ENCODE results near the gene RABGAP1L.
A peak's percentile ranks its signal among the peaks of the same experiment; 100 is the strongest.
"Not testable (repeated sequence)": the region's sequence is repeated elsewhere in the genome, so short reads cannot be mapped to it uniquely, and the experiment has no call there.

RABGAP1L gene

GRCh38 chr1:174819596-174819995 is 660.3 kb downstream of the RABGAP1L start:
- no peak for DNase-seq
- intact Hi-C loops (cut with DNase I) = no loop called here

GRCh38 chr1:174825127-174825526 is 665.8 kb downstream of the RABGAP1L start:
- intact Hi-C loops (cut with DNase I) = no loop called here
- no peak for DNase-seq

- DNase-seq = no peak
Measured at GRCh38 chr1:174825806-174826205, 666.5 kb downstream of the RABGAP1L start.

GRCh38 chr1:174828264-174828663 is 668.9 kb downstream of the RABGAP1L start:
- intact Hi-C loops (cut with DNase I) = no loop called here
- no peak for DNase-seq

More at GRCh38 chr1:174825806-174826205, 666.5 kb downstream of the RABGAP1L start:
- intact Hi-C loops (cut with DNase I) = no loop called here

GRCh38 chr1:174829990-174830389 is 670.7 kb downstream of the RABGAP1L start:
- intact Hi-C loops (cut with DNase I) = no loop called here
- no peak for DNase-seq

- no peak for DNase-seq
Measured at GRCh38 chr1:174836543-174836942, 677.2 kb downstream of the RABGAP1L start.

GRCh38 chr1:174837386-174837785 is 678.1 kb downstream of the RABGAP1L start:
- no peak for DNase-seq
- intact Hi-C loops (cut with DNase I) = no loop called here

More at GRCh38 chr1:174836543-174836942, 677.2 kb downstream of the RABGAP1L start:
- intact Hi-C loops (cut with DNase I) = no loop called here

GRCh38 chr1:174839211-174839610 is 679.9 kb downstream of the RABGAP1L start:
- intact Hi-C loops (cut with DNase I) = no loop called here

GRCh38 chr1:174841747-174842146 is 682.4 kb downstream of the RABGAP1L start:
- no peak for DNase-seq
- intact Hi-C loops (cut with DNase I) = no loop called here

More at GRCh38 chr1:174839211-174839610, 679.9 kb downstream of the RABGAP1L start:
- no peak for DNase-seq

GRCh38 chr1:174848593-174849560 is 689.6 kb downstream of the RABGAP1L start:
- DNase-seq; intact Hi-C loops (cut with DNase I): not testable (repeated sequence)

- intact Hi-C loops (cut with DNase I) = no loop called here
- DNase-seq = no peak
Measured at GRCh38 chr1:174850726-174851125, 691.4 kb downstream of the RABGAP1L start.

- intact Hi-C loops (cut with DNase I) = no loop called here
- no peak for DNase-seq
Measured at GRCh38 chr1:174858301-174858700, 699.0 kb downstream of the RABGAP1L start.

GRCh38 chr1:174870319-174870718 is 711.0 kb downstream of the RABGAP1L start:
- intact Hi-C loops (cut with DNase I) = no loop called here
- DNase-seq = no peak

- intact Hi-C loops (cut with DNase I) = no loop called here
- DNase-seq = no peak
Measured at GRCh38 chr1:174871886-174872285, 712.6 kb downstream of the RABGAP1L start.

- intact Hi-C loops (cut with DNase I) = no loop called here
- no peak for DNase-seq
Measured at GRCh38 chr1:174872615-174873058, 713.3 kb downstream of the RABGAP1L start.

GRCh38 chr1:174874331-174875053 is 715.2 kb downstream of the RABGAP1L start:
- DNase-seq = no peak
- intact Hi-C loops (cut with DNase I) = loop anchor here (5.0 kb wide), 1 partner anchor 103 kb away; no protein-coding TSS in a partner anchor

GRCh38 chr1:174875306-174875705 is 716.0 kb downstream of the RABGAP1L start:
- no peak for DNase-seq

GRCh38 chr1:174877208-174877673 is 717.9 kb downstream of the RABGAP1L start:
- intact Hi-C loops (cut with DNase I) = loop anchor here (5.0 kb wide), 1 partner anchor 100 kb away; no protein-coding TSS in a partner anchor
- peak in 7 of 10 donors; percentile 23 to 91 (median 48) for DNase-seq

More at GRCh38 chr1:174875306-174875705, 716.0 kb downstream of the RABGAP1L start:
- intact Hi-C loops (cut with DNase I) = loop anchor here (5.0 kb wide), 1 partner anchor 102 kb away; no protein-coding TSS in a partner anchor

GRCh38 chr1:174880171-174880570 is 720.9 kb downstream of the RABGAP1L start:
- DNase-seq = no peak
- intact Hi-C loops (cut with DNase I) = no loop called here

- intact Hi-C loops (cut with DNase I) = no loop called here
- no peak for DNase-seq
Measured at GRCh38 chr1:174883409-174883808, 724.1 kb downstream of the RABGAP1L start.

- DNase-seq = no peak
- intact Hi-C loops (cut with DNase I) = no loop called here
Measured at GRCh38 chr1:174884038-174884437, 724.7 kb downstream of the RABGAP1L start.
